GM10847 (cell line): ENCODE measurements around the gene CRHR2.

Experiments
- POLR2A ChIP-seq: IDR thresholded peaks from 2 replicates; pipeline ENCODE4 v1.6.1; 2011; ENCODE audit not compliant: insufficient read length; ENCODE audit errors: extremely low read depth

Gene CRHR2

GRCh38 chr7:30682212-30683083 is at the start of gene CRHR2:
TSS of gene CRHR2 (minus strand) at chr7:30682456. CDS start at chr7:30682280, 176 bp downstream.
- no peak for TF ChIP-seq POLR2A

GRCh38 chr7:30731581-30731980 is 49.3 kb upstream of the CRHR2 start:
- no peak for TF ChIP-seq POLR2A

- no peak for TF ChIP-seq POLR2A
Observed at GRCh38 chr7:30730996-30731395, 48.7 kb upstream of the CRHR2 start.

- TF ChIP-seq POLR2A, result no peak
Observed at GRCh38 chr7:30730097-30730496, 47.8 kb upstream of the CRHR2 start.

- no peak for TF ChIP-seq POLR2A
Observed at GRCh38 chr7:30729642-30730041, 47.4 kb upstream of the CRHR2 start.

GRCh38 chr7:30728591-30729100 is 46.4 kb upstream of the CRHR2 start:
- TF ChIP-seq POLR2A, result no peak

- no peak for TF ChIP-seq POLR2A
Observed at GRCh38 chr7:30727061-30727945, 45.0 kb upstream of the CRHR2 start.

GRCh38 chr7:30726296-30727006 is 44.2 kb upstream of the CRHR2 start:
- TF ChIP-seq POLR2A, result no peak

- TF ChIP-seq POLR2A, result no peak
Observed at GRCh38 chr7:30723776-30724175, 41.5 kb upstream of the CRHR2 start.

- no peak for TF ChIP-seq POLR2A
Observed at GRCh38 chr7:30722671-30723070, 40.4 kb upstream of the CRHR2 start.

GRCh38 chr7:30722187-30722586 is 39.9 kb upstream of the CRHR2 start:
- TF ChIP-seq POLR2A, result no peak

- no peak for TF ChIP-seq POLR2A
Observed at GRCh38 chr7:30721211-30721610, 39.0 kb upstream of the CRHR2 start.

GRCh38 chr7:30717181-30717580 is 34.9 kb upstream of the CRHR2 start:
- TF ChIP-seq POLR2A, result no peak

- no peak for TF ChIP-seq POLR2A
Observed at GRCh38 chr7:30714129-30714528, 31.9 kb upstream of the CRHR2 start.

- TF ChIP-seq POLR2A, result no peak
Observed at GRCh38 chr7:30713392-30713791, 31.1 kb upstream of the CRHR2 start.
